GM19452 (cell line): ENCODE results near the gene NTN1.

ENCODE experiments used
- ATAC-seq: cut with Tn5 transposase; IDR thresholded peaks from one replicate; pipeline ENCODE4 v1.9.1; 2021; ENCODE audit not compliant: unreplicated experiment

The NTN1 gene

GRCh38 chr17:9035249-9035648, 13.9 kb downstream of the NTN1 start:
- ATAC-seq, result no peak

- no peak for ATAC-seq
Measured at GRCh38 chr17:9036336-9036735, 15.0 kb downstream of the NTN1 start.

DNA sequence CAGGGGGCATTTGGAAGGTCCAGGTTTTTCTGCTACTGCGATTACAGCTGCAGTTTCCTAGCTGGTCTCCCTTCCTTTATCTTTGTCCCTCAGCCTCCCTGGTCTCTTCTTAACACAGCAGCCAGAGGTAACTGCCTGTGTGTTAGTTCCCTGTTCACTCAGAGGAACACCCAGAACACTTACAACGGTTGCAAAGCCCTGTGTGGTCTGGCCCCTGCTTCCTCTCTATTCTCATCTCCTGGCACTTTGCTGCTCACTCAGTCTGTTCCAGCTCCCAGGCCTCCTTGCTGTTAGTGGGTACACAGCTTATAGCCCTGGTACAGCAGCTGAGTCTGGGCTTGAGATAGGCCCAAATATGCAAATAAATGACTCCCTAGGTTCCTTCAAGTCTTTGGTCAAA, 16.4 kb downstream of the NTN1 start:
- ATAC-seq, result no peak

DNA sequence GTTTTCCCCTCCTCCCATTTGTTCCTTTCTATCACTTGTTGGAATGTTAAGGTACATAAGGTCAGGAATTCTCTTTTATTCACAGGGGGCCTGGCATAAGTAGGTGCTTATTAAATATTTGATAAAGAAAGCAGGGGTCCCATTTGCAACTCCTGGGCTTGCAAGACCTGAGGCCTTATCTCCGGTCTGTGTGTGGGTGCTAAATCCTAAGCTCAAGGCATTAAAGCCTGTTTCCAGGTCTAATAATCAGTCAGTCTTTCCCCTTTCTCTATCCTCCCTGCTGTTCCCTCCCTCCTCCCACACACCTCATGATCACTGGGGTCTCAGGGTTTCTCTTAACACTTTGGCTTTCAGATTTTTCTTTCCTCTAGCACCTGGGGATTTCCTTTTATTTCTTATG, 17.1 kb downstream of the NTN1 start:
- ATAC-seq, result no peak

DNA sequence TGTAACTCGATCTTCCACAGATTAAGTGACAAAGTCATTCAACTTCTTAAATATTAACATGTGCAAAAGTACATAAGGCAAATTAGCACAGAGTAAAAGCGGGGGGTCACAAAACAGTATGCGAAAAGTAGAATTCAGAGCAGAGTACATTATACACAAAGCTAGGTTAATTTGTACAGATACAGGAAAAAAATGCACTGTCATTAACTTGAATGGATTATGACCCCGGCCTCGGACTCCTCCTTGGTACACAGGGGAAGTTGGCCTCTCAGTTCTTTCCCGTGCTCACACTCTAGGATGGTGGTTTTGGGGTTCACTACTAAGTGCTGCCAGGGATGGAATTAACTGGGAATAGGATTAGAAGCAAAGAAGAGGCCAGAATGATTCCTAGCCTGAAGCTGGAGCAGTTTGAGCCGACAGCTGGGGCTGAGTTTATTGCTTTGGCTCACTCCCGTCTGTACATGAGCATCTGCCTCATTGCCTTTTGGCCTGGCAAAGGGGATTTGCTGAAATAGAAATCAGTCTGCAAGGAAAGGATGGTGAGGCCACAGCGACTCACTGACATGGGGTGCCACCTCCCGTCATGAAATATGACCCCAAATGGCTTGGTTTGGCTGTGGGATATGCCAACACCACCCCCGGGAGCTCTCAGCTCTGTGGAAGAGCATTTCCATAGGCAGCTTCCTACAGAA, 23.6 kb downstream of the NTN1 start:
- ATAC-seq, result no peak

- no peak for ATAC-seq
Measured at GRCh38 chr17:9050801-9051401, 29.6 kb downstream of the NTN1 start.

DNA sequence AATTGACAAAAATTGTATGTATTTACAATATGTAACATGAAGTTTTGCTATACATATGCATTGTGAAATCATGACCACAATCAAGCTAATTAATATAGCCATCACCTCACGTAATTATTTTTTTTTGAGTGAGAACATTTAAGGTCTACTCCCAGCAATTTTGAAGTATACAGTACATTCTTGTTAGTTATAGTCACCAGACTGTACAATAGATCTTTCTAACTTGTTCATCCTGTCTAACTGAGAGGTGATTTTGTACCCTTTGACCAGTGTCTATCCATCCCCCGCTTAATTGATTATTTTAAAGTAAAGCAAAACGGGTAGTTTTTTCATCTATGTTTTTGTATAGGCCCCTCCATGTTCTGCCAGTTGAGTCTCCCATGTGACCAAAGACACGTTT, 30.3 kb downstream of the NTN1 start:
- no peak for ATAC-seq

GRCh38 chr17:9052921-9053320, 31.6 kb downstream of the NTN1 start:
- no peak for ATAC-seq

DNA sequence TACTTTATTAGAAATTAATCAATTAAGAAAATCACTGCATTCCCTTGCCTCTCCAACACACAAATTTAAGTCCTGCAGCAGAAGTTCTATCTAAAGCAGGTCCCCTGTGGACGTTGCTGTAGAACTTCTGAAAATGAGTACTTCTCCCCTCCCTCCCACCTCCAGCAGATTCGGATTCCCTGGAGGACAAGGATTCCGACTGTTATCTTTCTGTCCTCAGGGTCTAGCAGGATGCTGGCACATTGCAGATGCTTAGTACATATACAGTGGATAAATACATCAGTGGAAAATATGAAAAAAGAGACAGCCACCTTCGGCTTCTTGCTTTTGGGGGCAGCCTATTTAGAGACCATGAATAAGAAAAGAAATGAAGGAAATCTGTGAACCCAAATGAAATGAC, 32.1 kb downstream of the NTN1 start:
- ATAC-seq, result no peak

DNA sequence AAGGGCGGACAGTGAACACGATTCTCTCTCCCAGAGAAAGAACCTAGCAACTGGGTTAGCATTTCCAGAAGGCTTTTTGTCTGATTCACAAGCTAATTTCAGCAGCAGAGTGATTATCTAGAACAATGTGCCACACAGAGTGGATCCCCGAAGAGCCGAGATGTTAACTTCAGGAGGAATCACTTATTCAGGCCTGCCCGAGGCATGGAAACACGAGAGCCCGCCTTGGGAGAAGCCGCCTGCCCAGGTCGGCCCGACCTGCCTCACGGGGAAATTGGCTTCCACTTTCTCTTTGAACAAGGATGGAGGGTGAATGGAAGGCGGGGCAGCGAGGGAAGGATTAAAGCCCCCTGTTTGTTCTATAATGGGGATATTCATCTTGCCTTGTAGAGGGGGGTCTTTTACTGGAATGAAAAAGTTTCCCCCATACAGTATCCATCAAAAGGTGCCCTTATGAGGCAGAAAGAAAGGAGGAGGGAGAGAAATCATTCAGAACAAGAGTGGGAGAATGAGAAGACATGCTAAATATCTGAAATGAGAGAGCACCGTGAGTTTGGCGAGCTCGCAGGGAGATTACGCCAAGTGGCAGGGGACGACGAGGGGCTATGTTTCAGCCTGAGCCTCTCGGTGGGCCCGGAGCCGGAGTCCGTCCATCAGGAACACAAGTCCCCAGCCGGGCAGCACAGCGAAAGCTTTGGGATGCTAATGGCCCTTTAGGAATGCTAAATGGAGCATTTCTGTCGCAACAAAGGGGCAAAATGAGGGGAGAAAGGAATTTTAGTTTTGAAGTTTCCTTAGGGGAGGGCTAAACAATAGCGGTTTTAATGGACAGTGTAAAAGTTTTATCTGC, 33.0 kb downstream of the NTN1 start:
- ATAC-seq, result no peak

DNA sequence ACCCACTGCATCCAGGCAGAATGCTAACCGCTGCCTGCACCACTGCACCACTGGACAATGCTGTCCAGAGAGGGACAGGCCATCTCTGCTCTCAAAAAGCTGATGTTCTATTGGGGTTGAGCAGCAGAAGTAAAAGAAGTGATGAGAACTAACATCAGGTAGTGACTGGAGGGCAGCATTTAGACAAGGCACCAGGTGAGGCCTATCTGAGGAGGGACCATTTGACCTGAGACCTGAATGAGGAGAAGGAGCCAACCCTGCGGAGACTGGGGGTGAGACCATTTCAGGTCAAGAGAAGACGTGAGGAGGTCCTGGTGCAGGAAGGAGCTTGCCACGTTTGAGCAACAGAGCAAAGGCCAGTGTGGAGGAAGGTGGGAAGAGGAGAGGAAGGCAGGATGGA, 34.0 kb downstream of the NTN1 start:
- no peak for ATAC-seq

DNA sequence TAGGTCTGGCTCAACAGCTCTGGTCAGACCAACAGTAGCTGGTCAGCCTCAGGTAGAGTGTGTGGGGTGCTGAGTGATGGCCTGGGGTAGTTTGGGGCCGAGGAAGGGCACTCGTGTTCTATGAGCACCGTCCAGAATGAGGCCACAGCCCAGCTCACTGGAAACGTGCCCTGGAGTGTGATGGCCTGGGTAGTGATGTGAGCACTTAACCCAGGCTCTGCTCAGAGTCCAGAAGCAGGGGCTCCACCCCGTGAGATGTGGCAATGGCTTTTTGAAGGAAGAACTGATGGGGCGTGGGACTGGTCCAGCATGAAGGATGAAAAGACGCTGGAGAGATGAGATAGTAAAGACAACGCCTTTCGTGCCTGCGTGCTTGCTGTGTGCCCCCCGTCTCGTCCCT, 35.3 kb downstream of the NTN1 start:
- no peak for ATAC-seq

GRCh38 chr17:9057310-9057709, 36.0 kb downstream of the NTN1 start:
- no peak for ATAC-seq

DNA sequence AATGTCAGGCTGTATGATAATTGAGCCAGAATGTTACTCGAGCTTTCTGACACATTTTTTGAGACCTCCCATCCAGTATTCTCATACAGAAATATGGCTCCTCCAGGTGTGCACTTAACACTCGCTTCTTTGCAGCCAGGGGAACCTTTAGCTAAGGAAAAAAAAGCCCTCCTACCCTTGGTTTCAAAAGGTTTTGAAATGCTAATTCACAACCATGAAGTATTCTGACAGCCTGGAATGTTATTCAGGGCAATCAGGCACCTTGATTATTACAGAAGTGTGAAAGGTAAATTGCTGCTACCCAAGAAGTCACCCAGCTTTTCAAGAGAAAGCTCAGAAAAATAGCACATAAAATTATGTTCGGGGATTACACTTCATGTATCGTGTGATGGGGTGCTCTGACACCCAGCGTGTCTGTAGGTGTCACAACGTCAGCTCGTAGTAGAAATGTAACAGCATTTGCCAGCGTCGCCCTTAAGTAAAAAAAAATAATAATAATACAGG, 41.1 kb downstream of the NTN1 start:
- no peak for ATAC-seq

DNA sequence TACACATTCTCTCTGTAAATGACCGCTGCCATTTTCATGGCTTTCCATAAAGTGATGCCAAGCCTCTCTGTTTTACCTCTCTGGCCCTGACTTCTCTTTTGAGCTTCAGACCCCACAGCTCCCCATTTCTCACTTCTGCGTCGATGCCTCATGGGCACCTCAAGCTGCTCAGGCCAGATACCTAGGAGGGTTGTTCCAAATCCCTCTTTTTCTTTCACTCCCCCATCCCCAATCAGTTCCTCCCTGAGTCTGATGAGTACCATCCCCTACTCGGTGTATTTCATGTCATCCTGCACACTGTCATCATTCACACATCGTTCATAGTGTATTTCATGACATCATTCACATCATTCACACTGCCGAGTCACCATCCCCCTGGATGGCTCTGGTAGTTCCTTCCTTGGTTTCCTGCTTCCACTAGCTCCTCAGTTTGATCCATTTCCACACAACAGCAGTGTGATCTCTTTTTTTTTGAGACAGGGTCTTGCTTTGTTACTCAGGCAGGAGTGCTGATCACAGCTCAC, 43.1 kb downstream of the NTN1 start:
- ATAC-seq, result no peak

DNA sequence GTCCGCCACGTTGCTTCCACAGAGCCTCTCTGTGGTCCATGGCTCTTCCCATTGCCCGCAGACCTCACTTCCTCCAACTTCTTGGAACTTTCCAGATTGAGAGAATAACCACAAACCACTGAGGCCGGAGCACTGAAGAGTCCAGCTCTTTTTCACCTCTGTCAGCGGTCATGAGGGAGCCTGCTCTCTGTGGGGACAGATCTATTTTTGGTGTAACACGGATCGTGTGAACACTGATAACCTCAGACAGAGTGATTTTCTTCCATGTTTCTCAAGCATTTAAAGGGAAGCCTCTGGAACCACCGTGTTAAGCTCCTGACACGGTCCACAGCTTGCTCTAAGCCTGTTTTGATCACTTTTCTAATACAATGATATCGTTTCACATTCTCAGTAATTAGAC, 49.7 kb downstream of the NTN1 start:
- ATAC-seq, result no peak

DNA sequence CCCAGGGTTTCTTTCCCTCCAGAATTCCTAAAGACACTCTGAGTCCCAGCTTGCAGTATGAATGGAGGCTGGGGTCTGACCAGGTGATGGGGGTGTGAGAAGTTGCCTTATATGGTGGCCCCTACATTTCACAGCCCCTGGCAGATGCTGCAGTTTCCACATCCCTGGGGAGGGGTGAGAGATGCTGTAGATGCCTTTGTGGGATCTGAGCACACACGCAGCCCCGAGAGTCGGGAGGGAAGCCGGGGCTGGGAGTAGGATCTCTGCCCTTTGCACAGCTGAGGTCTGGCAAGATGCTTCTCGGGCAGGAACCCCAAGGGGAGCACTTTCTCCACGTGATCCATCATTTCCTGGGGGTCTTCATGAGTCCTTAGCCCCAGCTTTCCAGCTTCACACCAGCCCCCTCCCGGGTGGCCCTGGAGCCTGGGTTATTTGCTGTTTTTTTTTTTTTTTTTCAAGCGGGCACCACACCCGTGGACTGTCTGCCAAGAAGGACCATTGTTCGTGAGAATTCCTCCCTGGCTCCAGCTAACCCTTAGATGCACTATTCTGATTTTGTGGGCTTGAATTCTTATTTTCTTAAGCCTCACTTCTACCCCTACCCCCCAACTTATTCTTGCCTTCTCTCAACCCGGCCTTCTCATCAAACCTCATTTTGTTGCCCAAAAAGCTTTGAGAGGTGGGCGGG, 50.6 kb downstream of the NTN1 start:
- ATAC-seq, result no peak

GRCh38 chr17:9072696-9073339, 51.5 kb downstream of the NTN1 start:
- no peak for ATAC-seq

DNA sequence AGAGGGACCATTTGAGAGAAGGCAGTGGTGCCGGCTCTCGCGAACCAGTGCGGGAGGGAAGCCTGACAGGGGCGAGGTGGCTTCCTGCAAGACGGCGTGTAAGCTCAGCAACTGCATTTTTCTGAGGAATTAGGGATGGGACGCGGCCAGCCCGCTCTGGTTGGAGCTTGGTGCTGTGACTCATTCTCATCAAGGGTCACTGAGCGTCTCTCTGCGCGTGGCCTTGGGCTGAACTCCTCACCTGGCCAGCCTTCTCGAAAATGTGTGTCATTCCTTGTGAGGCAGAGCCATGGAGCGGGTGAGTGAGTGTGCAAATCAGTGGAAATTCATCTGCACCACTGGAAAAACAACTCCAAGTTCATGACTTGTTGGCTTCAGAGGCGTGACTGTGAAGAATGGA, 52.8 kb downstream of the NTN1 start:
- ATAC-seq, result no peak

DNA sequence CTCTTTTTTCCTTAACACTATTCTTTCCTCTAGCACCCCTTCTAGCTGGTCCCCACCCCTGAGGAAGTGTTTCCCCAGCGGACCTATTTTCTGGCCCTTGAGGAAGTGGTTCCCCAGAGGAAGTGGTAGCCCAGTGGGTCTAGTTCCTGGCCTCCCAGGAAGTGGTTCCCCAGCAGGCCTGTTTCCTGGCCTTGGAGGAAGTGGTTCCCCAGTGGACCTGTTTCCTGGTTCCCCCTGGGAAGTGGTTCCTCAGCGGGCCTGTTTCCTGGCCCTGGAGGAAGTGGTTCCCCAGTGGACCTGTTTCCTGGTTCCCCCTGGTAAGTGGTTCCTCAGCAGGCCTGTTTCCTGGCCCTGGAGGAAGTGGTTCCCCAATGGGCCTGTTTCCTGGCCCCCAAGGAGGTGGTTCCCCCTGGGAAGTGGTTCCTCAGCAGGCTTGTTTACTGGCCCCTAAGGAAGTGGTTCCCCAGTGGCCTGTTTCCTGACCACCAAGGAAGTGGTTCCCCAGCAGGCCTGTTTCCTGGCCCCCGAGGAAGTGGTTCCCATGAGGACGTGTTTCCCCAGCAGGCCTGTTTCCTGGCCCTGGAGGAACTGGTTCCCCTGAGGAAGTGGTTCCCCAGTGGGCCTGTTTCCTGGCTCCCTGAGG, 58.3 kb downstream of the NTN1 start:
- ATAC-seq, result no peak
